Activated naive CD4-positive, alpha-beta T cell treated with anti-CD3 and anti-CD28 coated beads, Interleukin-2, amount 50 U/mL, for 16 hours (primary cell): ENCODE results near the gene MSMP.
A peak's percentile ranks its signal among the peaks of the same experiment; 100 is the strongest.

ENCODE experiments used
- DNase-seq: peaks from one replicate; pipeline ENCODE4 v3.0.0-alpha.2; 2020

MSMP gene

DNA sequence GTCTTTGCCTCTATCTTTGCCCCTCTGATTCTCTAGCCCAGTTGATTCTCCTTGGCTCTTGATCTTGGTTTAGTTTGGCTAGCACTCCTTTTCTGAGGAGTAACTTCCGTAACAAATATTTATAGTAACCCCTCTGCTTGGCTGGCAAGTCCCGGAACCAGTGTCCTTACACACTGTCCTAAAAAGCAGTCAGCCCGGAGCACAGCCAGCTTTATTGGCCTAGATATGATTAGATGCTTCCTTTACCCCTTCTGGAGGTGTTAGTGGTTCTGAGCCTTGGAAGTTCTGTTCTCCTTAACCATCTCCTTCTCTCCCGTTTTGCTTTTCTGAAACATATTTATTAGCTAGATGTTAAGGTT is 17.0 kb upstream of the MSMP start:
- DNase-seq: no peak

DNA sequence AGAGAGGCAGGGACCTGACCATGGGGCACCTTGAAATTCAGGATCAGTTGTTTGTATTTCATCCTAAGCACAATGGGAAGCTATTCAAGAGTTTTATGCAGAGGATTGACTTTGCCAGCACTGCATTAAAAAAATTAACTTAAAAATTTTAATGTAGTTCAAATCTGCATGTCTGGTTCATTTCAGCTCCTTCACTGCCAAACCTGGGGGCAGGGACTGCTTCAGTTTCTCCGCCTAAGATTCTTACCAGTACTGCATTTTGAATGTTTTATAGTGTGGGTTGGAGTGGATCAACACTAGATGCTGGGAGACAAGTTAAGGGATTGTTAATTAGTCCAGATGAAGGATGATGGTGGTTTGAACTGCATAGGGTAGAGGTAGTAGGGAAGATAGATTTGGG is 15.7 kb upstream of the MSMP start:
- DNase-seq: no peak

DNA sequence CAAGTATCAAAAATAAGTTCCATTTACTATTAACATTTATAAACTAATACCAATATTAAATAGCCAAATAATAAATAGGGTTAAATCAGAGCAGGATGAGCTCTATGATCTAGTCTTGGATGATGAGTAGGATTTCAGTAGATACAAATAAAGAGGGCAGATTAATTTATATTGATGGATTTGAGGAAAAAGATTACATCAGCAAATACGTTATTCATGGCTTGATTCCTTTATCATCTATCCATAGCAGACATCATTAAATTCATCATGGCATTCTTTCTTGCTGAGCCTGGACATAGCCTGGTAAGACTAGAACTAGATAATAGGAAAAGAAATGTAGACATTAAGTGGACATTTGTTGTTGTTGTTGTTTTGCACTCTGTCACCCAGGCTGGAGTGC is 13.4 kb upstream of the MSMP start:
- no peak for DNase-seq

DNA sequence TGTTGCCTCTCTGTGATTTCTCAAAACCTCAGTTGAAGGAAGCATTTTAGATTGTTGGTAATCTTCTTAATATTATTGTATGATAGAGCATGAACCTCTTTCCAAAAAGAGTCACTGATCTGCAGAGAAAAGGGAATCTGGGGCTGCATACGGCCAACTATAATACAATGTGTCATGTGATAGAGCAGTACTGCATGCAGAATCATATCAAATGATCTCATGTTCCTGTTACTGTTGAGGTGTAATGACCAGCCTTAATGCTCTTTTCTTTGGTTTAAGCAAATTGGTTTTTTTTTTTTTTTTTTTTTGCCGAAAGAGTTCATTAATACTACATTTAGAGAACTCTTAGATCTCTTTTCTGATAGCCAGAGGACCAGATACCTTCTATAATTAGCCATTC is 12.9 kb upstream of the MSMP start:
- DNase-seq: no peak

DNA sequence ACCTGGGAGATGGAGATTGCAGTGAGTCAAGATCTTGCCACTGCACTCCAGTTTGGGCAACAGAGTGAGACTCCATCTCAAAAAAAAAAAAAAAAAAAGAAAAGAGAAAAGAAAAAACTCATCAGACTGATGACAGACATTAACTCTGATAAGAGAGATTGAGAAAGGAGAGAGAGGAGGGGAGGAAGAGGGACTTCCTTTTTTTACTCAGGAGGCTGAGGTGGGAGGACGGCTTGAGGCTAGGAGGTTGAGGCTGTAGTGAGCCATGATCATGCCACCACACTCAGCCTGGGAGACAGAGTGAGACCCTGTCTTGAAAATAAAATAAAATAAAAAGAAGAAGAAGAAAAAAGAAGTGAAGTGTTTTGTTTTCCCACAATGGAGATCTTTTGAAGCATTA is 9.7 kb upstream of the MSMP start:
- DNase-seq: no peak

DNA sequence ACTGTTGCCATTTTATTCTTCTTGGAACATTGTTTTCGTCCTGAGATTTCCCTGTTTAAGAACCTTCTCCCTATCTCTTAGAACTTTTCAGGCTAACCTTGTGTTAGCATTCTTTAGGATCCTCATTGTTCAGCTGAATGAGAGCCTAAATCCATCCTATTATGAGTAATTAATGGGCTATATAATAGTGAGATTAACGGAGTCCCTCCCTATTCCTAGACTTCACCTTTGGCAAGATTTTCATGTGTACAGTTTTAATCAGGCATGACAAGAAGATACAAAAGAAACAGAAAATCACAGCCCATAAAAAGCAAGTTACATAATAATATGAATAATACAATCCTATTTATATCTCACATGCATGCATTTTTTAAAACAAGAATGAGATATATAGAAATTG is 9.1 kb upstream of the MSMP start:
- DNase-seq: no peak

DNA sequence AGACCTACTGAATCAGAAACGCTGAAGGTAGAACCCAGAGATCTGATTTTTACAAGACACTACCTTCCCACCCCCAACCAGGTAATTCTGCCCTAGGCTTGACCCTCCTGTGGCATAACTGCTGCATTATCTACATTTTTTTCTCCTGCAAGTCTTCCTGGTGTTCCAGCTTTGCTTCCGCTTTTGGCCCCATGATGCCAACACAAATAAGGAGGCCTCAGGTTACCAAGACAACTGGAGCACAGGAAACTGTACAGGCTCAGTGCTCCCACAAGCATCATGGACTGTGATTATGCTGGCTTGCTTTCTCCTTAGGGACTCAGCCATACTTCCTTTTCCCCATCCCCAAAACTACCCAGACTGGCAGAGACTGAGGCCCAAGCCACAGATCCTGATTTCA is 6.6 kb upstream of the MSMP start:
- no peak for DNase-seq

DNA sequence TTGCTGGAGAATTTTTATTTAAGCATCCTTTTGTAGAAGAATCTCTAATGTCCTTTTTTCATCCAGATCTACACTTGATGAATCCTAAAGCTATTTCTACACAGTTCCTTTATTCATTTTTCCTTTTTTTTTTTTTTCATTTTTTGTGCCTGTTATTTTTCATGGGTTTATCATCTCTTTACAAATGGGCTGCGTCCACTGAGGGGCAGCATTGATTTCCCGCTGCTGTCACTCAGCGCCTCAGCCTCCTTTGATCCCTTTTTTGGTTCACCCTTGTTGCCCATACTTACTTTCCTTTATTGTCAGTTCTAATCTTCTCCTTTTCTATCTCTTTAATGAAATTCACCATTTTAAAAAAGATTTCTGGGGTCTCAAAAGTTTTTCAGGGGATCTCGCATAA is 5.7 kb upstream of the MSMP start:
- no peak for DNase-seq

DNA sequence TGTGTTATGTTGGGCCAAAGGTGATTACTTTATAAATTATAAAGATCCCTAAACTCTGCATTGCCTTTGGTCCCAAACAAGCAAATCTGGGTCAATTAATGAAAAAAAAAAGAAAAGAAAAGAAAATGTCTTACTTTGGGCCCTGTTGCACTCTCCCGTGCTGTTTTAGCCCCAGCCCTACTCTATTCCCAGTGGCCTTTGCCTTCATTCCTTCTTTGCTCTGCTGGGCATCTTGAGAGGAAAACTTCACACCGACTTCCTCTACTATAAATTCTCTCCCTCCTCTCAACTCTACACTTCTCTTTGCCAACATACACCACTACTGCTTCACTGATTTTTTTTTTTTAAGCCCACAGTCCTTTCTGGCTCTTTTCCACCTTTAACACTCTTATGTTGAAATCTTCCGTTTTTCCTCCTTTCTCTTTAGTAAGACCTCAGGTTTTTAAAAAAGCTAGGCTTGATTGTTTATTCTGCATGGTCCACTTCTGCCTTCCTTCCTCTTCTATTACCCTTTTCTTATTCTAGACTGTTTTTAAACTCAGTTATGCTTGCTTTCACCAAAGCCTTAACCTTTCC is 4.5 kb upstream of the MSMP start:
- no peak for DNase-seq

DNA sequence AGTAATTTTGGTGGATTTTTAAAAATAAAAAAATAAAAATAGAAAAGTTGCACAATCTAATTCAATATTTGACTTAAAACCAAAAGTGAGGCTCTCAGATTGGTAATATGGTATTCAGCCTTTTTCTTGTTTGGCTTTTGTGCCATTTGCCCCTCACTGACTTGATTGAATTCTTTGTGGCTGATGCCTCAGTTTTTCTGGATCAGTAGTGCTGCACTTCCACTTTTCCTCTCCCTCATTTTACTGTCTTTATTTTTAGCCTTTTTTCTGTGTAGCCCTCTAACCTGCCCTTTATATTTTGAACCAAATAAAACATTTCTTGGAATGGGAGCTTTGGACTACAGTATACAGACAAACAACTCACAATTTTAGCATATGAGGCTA is 3.8 kb upstream of the MSMP start:
- DNase-seq: no peak

DNA sequence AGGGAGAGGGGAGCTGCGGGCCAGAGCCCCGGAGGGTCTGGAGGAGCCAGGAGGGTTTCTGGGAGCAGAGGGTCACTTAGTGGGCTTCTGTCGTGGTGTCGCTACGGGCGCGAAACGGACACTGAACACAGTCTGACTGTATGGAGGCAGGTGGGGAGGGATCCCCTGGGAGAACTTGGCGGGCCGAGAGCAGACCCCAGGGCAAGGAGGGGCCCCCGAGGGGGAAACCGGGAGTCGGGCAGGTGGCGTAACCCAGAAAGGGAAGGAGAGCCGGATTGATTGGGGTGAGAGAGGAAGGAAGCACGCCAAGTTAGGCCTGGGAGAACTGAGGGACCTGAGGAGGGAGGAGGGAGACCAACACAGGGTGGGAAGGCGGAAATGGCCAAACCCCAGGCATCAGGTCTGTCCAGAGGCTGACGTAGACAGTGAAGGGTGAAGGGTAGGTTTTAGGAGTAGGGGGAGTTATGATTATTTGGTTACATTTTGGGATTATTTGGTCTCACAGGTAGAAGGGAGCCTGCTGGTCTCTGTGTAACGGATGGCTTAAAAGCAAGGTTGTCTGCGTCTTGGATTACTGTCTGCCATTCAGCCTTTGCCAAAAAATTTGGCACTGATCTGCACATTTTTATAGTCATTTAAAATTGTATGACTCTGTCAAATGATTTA is 3.3 kb upstream of the MSMP start:
- DNase-seq: no peak

DNA sequence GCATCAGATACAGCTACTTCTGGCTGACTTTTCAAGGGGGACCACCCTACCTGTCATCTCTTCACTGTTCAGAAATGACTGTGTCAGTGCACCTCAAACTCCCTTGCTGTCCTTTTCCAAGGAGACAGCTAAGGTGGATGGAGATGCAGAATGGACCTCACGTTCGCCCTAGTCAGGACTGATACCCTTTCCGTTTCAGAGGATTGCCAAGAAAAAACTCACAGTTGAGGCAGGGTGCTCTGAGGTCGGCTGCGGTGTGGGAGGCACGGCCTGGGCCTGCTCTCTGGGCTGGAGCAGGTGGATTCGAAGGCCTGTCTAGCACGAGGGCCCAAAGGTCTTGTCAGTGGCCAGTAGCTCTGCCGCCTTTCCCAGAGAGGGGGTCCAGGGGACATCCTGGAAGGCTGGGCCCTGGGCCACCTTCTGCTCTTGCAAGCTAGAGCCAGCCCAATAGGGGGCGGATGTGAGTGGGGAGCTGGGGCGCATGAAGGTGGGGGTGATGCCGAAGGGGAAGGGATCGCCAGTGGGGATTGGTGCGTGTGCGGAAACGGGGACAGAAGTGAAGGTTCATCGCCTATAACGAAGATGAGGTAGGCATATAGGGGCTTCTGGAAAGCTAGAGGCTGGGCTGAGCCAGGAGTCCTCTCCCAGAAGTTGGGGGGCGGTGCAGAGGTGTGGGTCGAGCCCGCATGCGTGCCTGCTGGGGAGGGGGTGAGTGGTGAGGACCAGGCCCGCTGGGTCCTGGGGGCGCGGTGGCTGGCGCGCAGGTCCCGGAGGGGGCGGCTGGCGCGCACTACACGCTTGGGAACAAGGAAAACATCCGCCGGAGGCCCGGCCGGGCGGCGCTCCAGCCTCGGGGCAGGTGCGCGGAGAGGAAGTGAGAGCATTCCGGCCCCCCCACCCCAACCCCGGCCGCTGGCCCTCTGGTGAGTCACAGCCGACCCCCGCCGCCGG is 2.5 kb upstream of the MSMP start:
- peak; percentile 85 for DNase-seq

DNA sequence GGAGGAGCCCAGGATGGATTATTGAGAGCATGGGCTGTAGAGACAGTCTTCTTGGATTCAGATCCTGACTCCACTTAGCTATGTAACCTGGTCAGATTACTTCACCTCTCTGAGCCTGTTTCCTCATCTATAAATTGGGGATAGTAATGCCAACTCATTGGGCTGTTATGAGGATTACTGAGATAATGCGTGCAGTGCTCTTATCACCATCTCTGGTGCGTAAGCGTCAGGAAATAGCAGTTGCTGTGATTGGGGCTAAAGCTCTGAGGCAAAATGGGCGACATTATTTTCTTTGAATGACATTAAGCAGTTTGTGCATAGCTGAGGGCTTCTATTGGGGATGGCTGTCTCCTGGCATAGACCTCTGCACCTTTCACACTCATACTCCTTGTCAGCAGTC is 995 bp upstream of the MSMP start:
- no peak for DNase-seq

DNA sequence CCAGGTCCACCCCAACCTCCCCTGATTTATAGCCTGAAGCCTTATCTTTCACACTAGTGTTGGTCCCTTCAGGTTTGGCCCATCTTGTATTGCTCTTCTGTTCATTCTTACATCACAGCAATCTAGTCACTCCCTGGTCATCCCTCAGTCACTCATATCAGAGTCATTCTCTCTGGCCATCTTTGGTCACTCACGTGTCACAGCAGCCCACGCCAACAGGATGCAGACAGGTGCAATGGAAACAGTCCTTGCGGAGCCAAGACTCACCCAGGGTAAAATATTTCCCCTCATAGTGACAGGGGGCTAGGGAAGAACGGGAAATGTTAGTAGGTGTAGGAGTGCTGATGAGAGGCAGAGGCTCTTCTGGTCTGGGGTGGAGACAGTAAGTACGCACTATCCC is 610 bp downstream of the MSMP start:
- DNase-seq: no peak

DNA sequence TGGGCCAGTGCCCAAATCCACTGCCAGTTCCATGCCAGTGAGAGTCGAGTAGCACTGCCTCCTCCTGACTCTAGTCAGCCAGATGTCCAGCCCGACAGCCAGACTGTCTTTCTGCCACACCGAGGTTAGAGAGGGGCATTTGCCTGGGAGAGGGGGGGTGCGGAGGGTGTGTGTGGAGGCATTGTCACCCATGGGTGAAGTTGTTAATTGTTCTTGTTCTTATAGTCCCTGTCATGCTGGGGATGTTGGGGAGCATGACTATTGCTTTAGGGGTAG is 3.9 kb downstream of the MSMP start:
- no peak for DNase-seq

DNA sequence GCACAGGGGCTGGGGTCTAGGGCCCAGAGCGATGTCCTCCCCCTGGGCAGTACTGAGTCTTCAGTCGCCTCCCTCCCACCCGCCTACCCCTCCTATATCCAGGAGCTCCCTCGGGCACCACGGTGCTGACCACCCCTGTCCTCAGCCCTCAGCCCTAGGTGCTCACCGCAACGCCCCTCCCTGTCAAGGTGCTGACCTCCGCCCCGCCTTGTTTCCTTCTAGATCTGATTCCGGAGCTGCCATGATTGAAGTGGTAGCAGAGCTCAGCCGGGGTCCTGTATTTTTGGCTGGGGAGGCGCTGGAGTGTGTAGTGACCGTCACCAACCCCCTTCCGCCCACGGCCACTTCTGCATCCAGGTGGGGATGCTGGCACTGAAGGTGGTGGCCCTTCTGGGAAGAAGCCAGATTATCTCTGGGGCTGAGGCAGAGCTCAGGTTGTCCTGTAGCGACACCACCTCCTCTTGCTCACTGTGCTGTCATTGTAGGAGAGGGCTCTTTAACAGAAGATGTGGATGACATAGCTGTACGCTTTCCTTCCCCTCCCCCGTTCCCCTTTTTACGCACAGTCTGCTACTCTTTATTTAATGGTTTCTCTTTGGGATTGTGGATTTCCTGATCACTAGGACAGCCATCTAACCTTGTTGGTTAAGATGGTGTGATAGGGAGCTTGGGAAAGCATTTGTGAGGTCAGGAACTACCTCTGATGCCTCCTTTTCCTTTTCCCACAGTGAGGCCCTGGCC is 4.4 kb downstream of the MSMP start:
- DNase-seq: peak; percentile 41

DNA sequence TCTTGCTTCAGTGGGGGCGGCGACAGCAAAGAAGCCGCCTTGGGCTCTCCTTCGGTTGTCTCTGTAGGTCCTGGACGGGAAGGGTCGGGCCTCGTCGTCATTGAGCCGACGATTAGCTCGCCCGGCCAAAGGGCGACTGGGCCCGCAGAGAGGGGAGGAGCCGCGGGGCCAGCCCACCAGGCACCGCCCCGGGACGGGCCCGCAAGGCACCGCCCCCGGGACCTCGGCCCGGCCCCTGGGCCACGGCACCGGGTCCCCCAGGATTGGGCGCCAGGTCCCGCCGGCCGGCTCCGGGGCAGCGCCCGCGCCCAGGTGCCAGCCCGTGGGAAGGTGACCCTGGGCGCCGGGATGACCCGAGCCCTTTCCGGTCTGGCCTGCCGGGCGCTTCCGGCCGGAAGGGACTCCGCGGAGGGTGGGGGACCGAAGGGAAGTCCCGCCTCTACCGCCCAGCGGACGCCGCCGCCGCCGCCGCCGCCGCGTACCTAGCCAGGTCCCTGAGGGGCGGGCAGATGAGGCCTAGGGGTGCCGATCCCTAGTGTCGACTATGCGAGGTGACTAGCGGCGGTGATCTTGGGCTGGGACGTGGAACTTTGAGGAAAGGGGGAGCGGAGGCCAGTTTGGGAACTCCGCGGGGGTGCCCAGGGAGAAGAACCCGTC is 5.1 kb downstream of the MSMP start, which contains the start of the genes GBA2 and RGP1:
Gene GBA2, minus strand, starts transcription at position 371 of the 657 bp plus-strand sequence. CDS start 524 bp downstream, outside the sequence.
Gene RGP1, plus strand, starts transcription at position 430 of the 657 bp plus-strand sequence. CDS start 469 bp downstream, outside the sequence.
- peak; percentile 72 for DNase-seq

DNA sequence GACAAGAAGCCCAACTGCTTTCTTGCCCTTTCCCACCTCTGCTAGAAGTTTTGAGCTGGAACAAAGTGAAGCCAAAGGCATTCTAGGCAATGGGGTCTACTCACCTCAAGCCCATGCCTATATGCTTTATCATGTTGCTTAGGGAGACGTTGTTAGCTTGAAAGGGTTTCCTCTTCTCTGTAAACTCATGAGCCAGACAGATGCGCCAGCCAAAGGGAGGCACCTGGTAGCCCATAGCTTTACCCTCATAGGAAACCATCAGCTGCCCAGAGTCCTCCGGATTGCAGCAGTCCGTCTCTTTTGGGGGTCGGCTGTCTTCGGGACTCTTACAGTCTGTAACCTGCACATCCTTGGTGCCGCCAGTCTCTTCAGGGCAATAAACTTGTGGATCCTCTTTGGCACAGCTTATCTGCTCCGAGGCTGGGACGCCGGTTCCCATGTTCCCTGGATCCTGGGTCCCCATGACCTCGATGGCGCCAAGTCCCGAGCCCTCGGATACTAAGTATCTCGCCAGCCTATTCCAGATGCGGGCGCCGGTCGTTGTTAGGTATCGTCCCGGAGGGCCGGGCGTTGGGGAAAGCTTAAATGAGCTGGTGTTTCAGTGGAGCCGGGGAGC is 5.7 kb downstream of the MSMP start:
- DNase-seq: no peak

DNA sequence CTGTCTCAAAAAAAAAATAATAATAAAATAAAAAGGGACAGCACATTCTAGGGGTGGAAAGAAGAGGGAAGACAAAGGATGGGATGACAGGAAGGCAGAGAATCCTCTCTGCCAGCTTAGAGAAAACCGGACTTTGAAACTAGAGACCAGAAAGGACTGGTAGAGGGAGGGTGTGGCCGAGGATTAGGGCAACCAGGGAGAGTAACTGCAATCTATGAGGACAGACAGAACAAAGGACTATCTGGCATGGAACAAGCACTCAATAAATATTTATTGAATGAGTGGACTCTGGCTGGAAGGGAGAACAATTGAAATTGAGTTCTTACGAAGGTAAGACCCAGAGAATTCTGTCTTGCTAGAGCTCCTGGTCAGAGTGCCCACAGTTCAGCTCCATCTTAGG is 7.5 kb downstream of the MSMP start:
- no peak for DNase-seq

DNA sequence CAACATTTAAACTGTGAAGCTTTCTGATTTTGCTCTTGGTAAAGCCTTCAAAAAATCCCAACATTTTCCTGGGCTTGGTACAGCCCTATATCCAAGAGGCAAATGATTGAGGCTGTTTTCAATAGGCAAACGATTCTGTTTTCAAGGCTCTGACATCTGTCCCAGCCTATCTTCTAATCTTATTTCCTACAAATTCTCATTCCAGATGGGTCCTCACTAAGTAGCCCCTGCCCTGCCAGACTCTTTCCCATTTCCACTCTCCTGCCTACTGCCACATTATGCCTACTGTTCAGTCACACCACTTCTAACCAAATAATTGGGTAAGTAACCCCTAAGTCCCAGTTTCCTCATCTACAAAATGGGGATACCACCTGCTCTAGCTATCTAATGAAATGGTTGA is 8.5 kb downstream of the MSMP start:
- DNase-seq: no peak

DNA sequence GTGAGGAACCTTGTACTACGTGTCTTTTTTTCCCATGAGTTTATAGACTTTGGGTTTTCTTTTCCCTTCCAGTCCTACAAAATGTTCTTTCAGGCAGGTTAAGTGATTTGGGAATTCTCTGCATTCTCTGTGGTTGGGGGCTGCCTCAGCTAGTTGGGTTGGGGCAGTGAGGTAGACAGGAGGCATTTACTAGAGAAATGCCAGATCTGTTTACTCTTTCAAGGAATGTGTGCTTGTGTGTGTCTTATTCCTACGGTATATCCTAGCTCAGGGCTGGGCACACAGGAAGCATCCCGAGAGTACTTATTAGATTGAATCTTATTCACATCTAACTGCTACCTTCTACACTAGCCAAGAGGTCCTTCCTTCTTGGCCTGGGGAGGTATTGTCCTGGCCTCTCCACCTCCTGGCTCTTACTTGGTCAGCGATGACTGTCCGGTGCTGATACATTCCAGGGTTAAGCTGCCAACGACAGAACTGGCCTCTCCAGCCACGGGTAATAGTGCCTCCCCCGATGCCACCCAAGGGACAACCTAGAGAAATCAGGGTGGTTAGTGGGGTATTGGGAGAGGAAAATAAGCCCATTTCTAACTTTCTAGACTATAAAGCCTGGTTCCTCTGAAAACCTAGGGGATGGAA is 10.1 kb downstream of the MSMP start:
- no peak for DNase-seq

DNA sequence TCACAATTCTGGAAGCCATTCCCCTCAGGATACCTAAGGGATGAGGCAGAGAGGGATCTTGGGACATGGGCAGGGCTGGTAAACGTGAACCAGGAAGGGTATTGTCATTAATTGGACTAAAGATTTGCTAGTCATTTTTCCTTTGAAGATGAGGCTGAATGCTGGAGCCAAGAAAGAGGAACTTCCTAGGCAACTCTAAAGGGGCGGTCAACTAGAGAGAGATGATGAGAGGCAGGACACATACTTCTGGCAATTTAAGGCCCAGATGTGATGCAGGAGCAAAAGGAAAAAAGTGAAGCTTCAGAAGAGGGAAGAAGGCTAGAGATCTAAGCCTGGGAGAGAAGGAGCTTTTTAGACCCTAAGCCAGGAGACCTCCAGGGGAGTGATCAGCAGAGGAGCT is 10.6 kb downstream of the MSMP start:
- DNase-seq: no peak
